Activated B cell treated with CpG ODN at 0.5 μM for 24 hours (primary cell): Measurements from ENCODE around the gene MTTP. TPM values are rescaled to one million over a fixed set of nuclear protein-coding genes. Genes with fewer than 3 reads are reported as not detected.

Source experiments
- ATAC-seq: fragments of 200-7000 bp; cut with Tn5 transposase; one replicate; pipeline ENCODE4 v1.10.0; 2021; ENCODE audit warnings: low read depth, mild to moderate bottlenecking, moderate library complexity
- CTCF ChIA-PET: fragments of 350-600 bp; sonication (Branson Sonifier 250); formaldehyde crosslinking; loops from one replicate; lab custom pipeline; 2021; ENCODE audit warnings: antibody characterized with exemption; lab: Charles Lee
- POLR2A ChIA-PET: fragments of 350-600 bp; sonication (Branson Sonifier 250); formaldehyde crosslinking; loops from one replicate; lab custom pipeline; 2021; ENCODE audit warnings: antibody characterized with exemption; lab: Charles Lee
- DNase-seq: peaks from one replicate; pipeline ENCODE4 v3.0.0; 2022
- H3K27ac Mint-ChIP-seq: one replicate; pipeline ENCODE4 v1.8.0; 2020; ENCODE audit warnings: mixed read lengths
- H3K27me3 Mint-ChIP-seq: one replicate; pipeline ENCODE4 v1.8.0; 2021; ENCODE audit warnings: mixed read lengths
- H3K36me3 Mint-ChIP-seq: one replicate; pipeline ENCODE4 v1.8.0; 2021; ENCODE audit warnings: low read depth, mixed read lengths
- H3K4me1 Mint-ChIP-seq: one replicate; pipeline ENCODE4 v1.8.0; 2021; ENCODE audit warnings: mixed read lengths
- H3K4me3 Mint-ChIP-seq: one replicate; pipeline ENCODE4 v1.8.0; 2020; ENCODE audit warnings: mild to moderate bottlenecking, mixed read lengths
- H3K9me3 Mint-ChIP-seq: one replicate; pipeline ENCODE4 v1.8.0; 2020; ENCODE audit warnings: mixed read lengths
- intact Hi-C: fragments of 100-400 bp; cut with micrococcal nuclease; formaldehyde crosslinking; loops from one replicate; pipeline ENCODE4 v1.15.1; 2024
- total RNA-seq: library from RNA; stranded (reverse); gene quantifications from 2 replicates; pipeline ENCODE4 v1.2.3, GENCODE V29; 2022
- TF ChIP-seq, protein P1 (sequence below): fragments of 200-600 bp; IDR thresholded peaks from one replicate; pipeline ENCODE4 v1.8.0; 2022; ENCODE audit warnings: antibody characterized with exemption, mild to moderate bottlenecking

The MTTP gene
- total RNA-seq, 1 donor from 2014 or later: 0.27 TPM

DNA sequence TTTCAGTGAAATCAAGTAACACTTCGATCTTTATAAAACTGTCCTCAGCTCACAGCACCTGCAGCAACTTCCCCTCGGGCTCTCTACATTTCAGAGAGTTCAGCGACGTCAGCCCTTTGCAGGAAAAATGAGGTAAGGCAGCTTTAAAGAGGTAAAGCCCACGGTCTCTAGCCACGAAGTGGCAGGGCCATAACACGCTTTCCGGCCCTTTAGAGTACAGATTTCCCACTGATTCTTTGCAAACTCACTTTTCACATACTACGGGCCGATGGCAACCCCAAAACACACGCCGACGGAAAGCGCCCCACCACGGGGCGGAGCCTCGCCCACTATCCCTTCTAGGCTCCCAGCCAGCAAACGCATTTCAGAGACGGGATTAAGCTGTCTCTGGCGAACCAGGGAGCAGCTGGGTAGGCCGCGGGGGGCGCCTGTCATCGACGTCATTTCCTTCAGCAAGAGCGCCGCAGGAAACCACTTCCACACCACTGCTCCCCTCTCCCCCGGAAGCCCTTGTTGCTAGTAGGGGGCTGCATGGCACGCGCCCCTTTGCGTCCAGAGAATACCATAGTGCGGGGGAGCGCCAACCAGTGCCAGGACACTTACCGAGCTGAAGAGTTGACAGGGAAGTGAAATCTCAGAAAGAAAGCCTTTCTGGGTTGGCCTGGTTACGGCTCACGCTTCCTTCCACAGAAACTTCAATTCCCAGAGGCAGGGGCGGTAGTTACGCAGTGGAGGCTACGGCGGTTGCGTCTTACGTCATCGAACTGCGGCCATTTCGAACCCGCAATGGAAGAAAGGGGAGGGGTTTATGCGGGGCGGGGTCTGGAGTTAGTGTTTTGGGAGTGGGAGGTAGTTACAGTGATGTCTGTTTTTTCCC, 11.1 kb upstream of the MTTP start, which contains the start of gene TRMT10A:
TSS of gene TRMT10A (minus strand) at position 730 of the 877 bp plus-strand sequence. CDS start 4,701 bp downstream, outside the sequence.
- H3K4me3 Mint-ChIP-seq: peak within 1 kb of the TSS; percentile 99
- POLR2A ChIA-PET: interaction anchor here (0.5 to 2.8 kb wide), 22 partner anchors 9 to 1421 kb away, joined by 3 to 27 read pairs (median 6); partner anchors contain the start of genes ADH5, DAPP1, DNAJB14 and EIF4E
- peaks cover 12% of the 10 kb centered on the region for H3K27me3 Mint-ChIP-seq
- ATAC-seq: peak; percentile 85
- CTCF ChIA-PET: interaction anchor here (0.9 to 3.2 kb wide), 3 partner anchors 245 to 385 kb away, joined by 5 to 38 read pairs (median 12); no protein-coding TSS in a partner anchor
- H3K27ac Mint-ChIP-seq: peak within 1 kb of the TSS; percentile 100
- peaks cover 18% of the 10 kb centered on the region for H3K4me1 Mint-ChIP-seq
- H3K9me3 Mint-ChIP-seq: no peaks in the 10 kb centered on the region
- TF ChIP-seq, protein P1, sequence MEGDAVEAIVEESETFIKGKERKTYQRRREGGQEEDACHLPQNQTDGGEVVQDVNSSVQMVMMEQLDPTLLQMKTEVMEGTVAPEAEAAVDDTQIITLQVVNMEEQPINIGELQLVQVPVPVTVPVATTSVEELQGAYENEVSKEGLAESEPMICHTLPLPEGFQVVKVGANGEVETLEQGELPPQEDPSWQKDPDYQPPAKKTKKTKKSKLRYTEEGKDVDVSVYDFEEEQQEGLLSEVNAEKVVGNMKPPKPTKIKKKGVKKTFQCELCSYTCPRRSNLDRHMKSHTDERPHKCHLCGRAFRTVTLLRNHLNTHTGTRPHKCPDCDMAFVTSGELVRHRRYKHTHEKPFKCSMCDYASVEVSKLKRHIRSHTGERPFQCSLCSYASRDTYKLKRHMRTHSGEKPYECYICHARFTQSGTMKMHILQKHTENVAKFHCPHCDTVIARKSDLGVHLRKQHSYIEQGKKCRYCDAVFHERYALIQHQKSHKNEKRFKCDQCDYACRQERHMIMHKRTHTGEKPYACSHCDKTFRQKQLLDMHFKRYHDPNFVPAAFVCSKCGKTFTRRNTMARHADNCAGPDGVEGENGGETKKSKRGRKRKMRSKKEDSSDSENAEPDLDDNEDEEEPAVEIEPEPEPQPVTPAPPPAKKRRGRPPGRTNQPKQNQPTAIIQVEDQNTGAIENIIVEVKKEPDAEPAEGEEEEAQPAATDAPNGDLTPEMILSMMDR: no peak
- DNase-seq: peak; percentile 88
- peaks cover 9% of the 10 kb centered on the region for H3K36me3 Mint-ChIP-seq
- intact Hi-C loops: loop anchor here (1.0 to 5.0 kb wide), 11 partner anchors 253 to 1784 kb away; partner anchors contain the start of genes ADH5, DAPP1, LAMTOR3 and METAP1

DNA sequence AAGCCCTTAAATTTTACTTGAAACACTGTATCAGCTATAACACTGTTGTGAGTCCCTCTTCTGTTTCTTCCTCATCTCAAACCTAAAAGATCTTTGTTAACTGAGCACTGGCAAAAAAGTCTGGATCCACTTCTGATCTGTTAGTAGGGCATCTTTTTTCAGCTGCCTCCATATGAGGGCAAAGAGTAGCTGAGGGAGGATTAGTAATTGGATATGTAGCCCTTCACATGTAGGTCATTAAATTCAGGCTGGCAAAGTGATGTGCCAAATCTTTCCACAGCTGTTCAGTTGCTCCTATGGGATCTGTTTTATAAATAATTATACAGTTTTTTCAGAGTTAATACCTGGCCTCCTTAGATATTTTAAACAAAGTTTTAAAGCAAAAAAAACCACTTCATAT, 9.7 kb upstream of the MTTP start:
- POLR2A ChIA-PET: interaction anchor here (2.1 to 2.8 kb wide), 2 partner anchors 384 to 476 kb away, joined by 15 to 23 read pairs; partner anchors contain the start of gene ADH5
- Mint-ChIP-seq H3K4me1 (peaks cover 18% of the 10 kb centered on the region), H3K36me3 (peaks cover 9% of the 10 kb centered on the region), H3K9me3 (no peaks in the 10 kb centered on the region), H3K4me3 (no peak overlapping the region), H3K27me3 (peaks cover 16% of the 10 kb centered on the region), H3K27ac (no peak overlapping the region)
- no peak for DNase-seq
- no peak for ATAC-seq
- intact Hi-C loops: loop anchor here (1.0 to 5.0 kb wide), 5 partner anchors 527 to 1782 kb away; partner anchors contain the start of genes PPP3CA and RAP1GDS1
- CTCF ChIA-PET: no interaction called here
- TF ChIP-seq, protein P1: no peak

DNA sequence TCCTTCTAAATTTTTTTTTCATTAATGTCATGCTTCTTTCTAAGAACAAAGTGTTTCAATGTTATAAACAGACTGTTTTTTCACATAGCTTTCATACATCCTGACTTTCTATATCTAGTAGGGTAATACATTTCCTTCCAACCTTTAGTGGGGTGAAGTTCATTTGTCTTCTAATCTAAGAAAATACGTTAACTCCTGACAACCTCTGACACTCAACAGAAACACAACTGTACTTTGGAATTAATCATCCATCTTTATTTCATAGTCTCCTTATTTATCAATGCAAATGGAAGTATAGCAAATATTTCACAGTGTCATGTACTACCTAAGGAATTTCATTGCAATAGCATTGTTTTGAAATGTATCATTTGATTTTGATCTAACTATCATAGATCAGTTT, 2.7 kb upstream of the MTTP start:
- CTCF ChIA-PET: no interaction called here
- TF ChIP-seq, protein P1: no peak
- DNase-seq: no peak
- H3K27ac Mint-ChIP-seq: no peak overlapping the region
- H3K4me1 Mint-ChIP-seq: peaks cover 11% of the 10 kb centered on the region
- no peaks in the 10 kb centered on the region for H3K36me3 Mint-ChIP-seq
- intact Hi-C loops: no loop called here
- peaks cover 10% of the 10 kb centered on the region for H3K27me3 Mint-ChIP-seq
- H3K4me3 Mint-ChIP-seq: no peak overlapping the region
- POLR2A ChIA-PET: no interaction called here
- no peak for ATAC-seq
- H3K9me3 Mint-ChIP-seq: no peaks in the 10 kb centered on the region

DNA sequence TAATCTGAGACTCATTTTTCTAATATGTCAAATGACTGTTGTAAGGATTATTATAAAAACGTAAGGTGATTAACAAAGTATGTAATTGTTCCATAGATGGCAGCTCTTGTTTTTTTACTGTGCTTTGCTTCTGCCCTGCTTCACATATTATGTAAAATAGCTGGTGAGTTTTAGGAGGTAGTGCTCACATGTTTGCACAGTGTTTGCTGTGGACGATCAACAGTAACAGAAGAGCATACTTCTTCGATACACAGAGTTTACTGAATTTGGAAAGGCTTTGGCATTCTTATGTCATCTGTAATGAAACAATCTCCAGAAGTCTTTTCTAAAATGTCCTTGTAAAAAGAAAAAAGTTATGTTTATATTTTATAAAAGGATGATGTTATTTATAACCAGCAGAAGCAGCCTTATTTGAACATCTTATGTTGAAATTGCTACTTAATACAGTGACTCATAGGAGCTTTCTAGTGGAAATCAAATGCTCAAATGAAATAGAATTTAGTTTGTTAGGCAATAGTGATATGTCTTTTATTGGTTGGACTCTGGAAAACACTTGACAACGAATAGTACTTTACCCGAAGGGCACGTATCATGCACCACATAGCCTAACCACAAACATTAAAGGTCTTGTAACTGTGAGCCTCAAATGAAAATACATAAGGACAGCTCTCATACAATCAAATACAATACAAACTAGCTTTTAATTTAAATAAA, 1.9 kb upstream of the MTTP start:
- Mint-ChIP-seq H3K27me3 (peaks cover 12% of the 10 kb centered on the region), H3K9me3 (no peaks in the 10 kb centered on the region), H3K27ac (no peak overlapping the region), H3K4me1 (peaks cover 11% of the 10 kb centered on the region), H3K4me3 (no peak overlapping the region), H3K36me3 (no peaks in the 10 kb centered on the region)
- TF ChIP-seq, protein P1: no peak
- CTCF ChIA-PET: no interaction called here
- no peak for DNase-seq
- intact Hi-C loops: no loop called here
- POLR2A ChIA-PET: no interaction called here
- no peak for ATAC-seq
